G401.6 (cell line): Measurements from ENCODE around the gene IFNAR1.
"Not testable (repeated sequence)": the region's sequence is repeated elsewhere in the genome, so short reads cannot be mapped to it uniquely, and the experiment has no call there.

Experiments used
- FAIRE-seq: peaks from 2 replicates; lab custom pipeline; 2012; peaks lifted over from hg19 to GRCh38; lab: Jason Lieb, UNC

The IFNAR1 gene

GRCh38 chr21:33348706-33349105 lies 23.9 kb downstream of the IFNAR1 start:
- FAIRE-seq = no peak

- FAIRE-seq = no peak
Measured at GRCh38 chr21:33350676-33351075, 25.9 kb downstream of the IFNAR1 start.

- FAIRE-seq = no peak
Measured at GRCh38 chr21:33355355-33355754, 30.6 kb downstream of the IFNAR1 start.

- no peak for FAIRE-seq
Measured at GRCh38 chr21:33355996-33356395, 31.2 kb downstream of the IFNAR1 start.

- no peak for FAIRE-seq
Measured at GRCh38 chr21:33357177-33357576, 32.4 kb downstream of the IFNAR1 start.

GRCh38 chr21:33359446-33359845 lies 34.7 kb downstream of the IFNAR1 start:
- no peak for FAIRE-seq

GRCh38 chr21:33360281-33360680 lies 35.5 kb downstream of the IFNAR1 start:
- no peak for FAIRE-seq

- peak; percentile 27 for FAIRE-seq
Measured at GRCh38 chr21:33360881-33361602, 36.3 kb downstream of the IFNAR1 start.

- no peak for FAIRE-seq
Measured at GRCh38 chr21:33362044-33362555, 37.3 kb downstream of the IFNAR1 start.

GRCh38 chr21:33363911-33364609 lies 39.3 kb downstream of the IFNAR1 start:
- not testable (repeated sequence) for FAIRE-seq

GRCh38 chr21:33364830-33365229 lies 40.1 kb downstream of the IFNAR1 start:
- no peak for FAIRE-seq

- no peak for FAIRE-seq
Measured at GRCh38 chr21:33367309-33367973, 42.7 kb downstream of the IFNAR1 start.

GRCh38 chr21:33368124-33368523 lies 43.4 kb downstream of the IFNAR1 start:
- no peak for FAIRE-seq

GRCh38 chr21:33368576-33368975 lies 43.8 kb downstream of the IFNAR1 start:
- no peak for FAIRE-seq

- no peak for FAIRE-seq
Measured at GRCh38 chr21:33369586-33369985, 44.8 kb downstream of the IFNAR1 start.

GRCh38 chr21:33370305-33370704 lies 45.5 kb downstream of the IFNAR1 start:
- FAIRE-seq = no peak

- no peak for FAIRE-seq
Measured at GRCh38 chr21:33371366-33371765, 46.6 kb downstream of the IFNAR1 start.

GRCh38 chr21:33372582-33372981 lies 47.8 kb downstream of the IFNAR1 start:
- FAIRE-seq = no peak

- FAIRE-seq = no peak
Measured at GRCh38 chr21:33373451-33373850, 48.7 kb downstream of the IFNAR1 start.

GRCh38 chr21:33374080-33374449 lies 49.3 kb downstream of the IFNAR1 start:
- no peak for FAIRE-seq

GRCh38 chr21:33374450-33375096 lies 49.8 kb downstream of the IFNAR1 start:
- FAIRE-seq = peak; percentile 81

GRCh38 chr21:33375101-33375644 lies 50.4 kb downstream of the IFNAR1 start:
- FAIRE-seq = no peak
